Activated B cell treated with CpG ODN at 0.5 μM for 24 hours (primary cell): Measurements from ENCODE around the gene DCBLD2. TPM values are rescaled to one million over a fixed set of nuclear protein-coding genes. Genes with fewer than 3 reads are reported as not detected.

ENCODE experiments used
- ATAC-seq: fragments of 200-7000 bp; cut with Tn5 transposase; one replicate; pipeline ENCODE4 v1.10.0; 2021; ENCODE audit warnings: low read depth, mild to moderate bottlenecking, moderate library complexity
- CTCF ChIA-PET: fragments of 350-600 bp; sonication (Branson Sonifier 250); formaldehyde crosslinking; loops from one replicate; lab custom pipeline; 2021; ENCODE audit warnings: antibody characterized with exemption; lab: Charles Lee
- POLR2A ChIA-PET: fragments of 350-600 bp; sonication (Branson Sonifier 250); formaldehyde crosslinking; loops from one replicate; lab custom pipeline; 2021; ENCODE audit warnings: antibody characterized with exemption; lab: Charles Lee
- DNase-seq: peaks from one replicate; pipeline ENCODE4 v3.0.0; 2022
- H3K27ac Mint-ChIP-seq: one replicate; pipeline ENCODE4 v1.8.0; 2020; ENCODE audit warnings: mixed read lengths
- H3K27me3 Mint-ChIP-seq: one replicate; pipeline ENCODE4 v1.8.0; 2021; ENCODE audit warnings: mixed read lengths
- H3K36me3 Mint-ChIP-seq: one replicate; pipeline ENCODE4 v1.8.0; 2021; ENCODE audit warnings: low read depth, mixed read lengths
- H3K4me1 Mint-ChIP-seq: one replicate; pipeline ENCODE4 v1.8.0; 2021; ENCODE audit warnings: mixed read lengths
- H3K4me3 Mint-ChIP-seq: one replicate; pipeline ENCODE4 v1.8.0; 2020; ENCODE audit warnings: mild to moderate bottlenecking, mixed read lengths
- H3K9me3 Mint-ChIP-seq: one replicate; pipeline ENCODE4 v1.8.0; 2020; ENCODE audit warnings: mixed read lengths
- CTCF ChIP-seq: fragments of 200-600 bp; IDR thresholded peaks from one replicate; pipeline ENCODE4 v1.8.0; 2022; ENCODE audit warnings: antibody characterized with exemption, mild to moderate bottlenecking
- intact Hi-C: fragments of 100-400 bp; cut with micrococcal nuclease; formaldehyde crosslinking; loops from one replicate; pipeline ENCODE4 v1.15.1; 2024
- total RNA-seq: library from RNA; stranded (reverse); gene quantifications from 2 replicates; pipeline ENCODE4 v1.2.3, GENCODE V29; 2022

The DCBLD2 gene
- total RNA-seq, 1 donor from 2014 or later = 0.95 TPM

- POLR2A ChIA-PET = no interaction called here
- ATAC-seq = no peak
- CTCF ChIA-PET = no interaction called here
Measured at GRCh38 chr3:98777286-98777685, 124.2 kb downstream of the DCBLD2 start.

GRCh38 chr3:98776140-98776493 lies 125.4 kb downstream of the DCBLD2 start:
- no peak for ATAC-seq
- intact Hi-C loops = no loop called here
- TF ChIP-seq CTCF = no peak
- no peaks in the 10 kb centered on the region for H3K9me3 Mint-ChIP-seq
- ChIA-PET POLR2A (no interaction called here), CTCF (no interaction called here)
- no peaks in the 10 kb centered on the region for H3K27me3 Mint-ChIP-seq
- H3K4me1 Mint-ChIP-seq = no peaks in the 10 kb centered on the region
- no peak overlapping the region for H3K27ac Mint-ChIP-seq
- H3K36me3 Mint-ChIP-seq = no peaks in the 10 kb centered on the region
- no peak for DNase-seq
- no peak overlapping the region for H3K4me3 Mint-ChIP-seq

More at GRCh38 chr3:98777286-98777685, 124.2 kb downstream of the DCBLD2 start:
- no peaks in the 10 kb centered on the region for H3K36me3 Mint-ChIP-seq
- H3K27ac Mint-ChIP-seq = no peak overlapping the region
- no peak for TF ChIP-seq CTCF
- no peaks in the 10 kb centered on the region for H3K27me3 Mint-ChIP-seq
- H3K4me1 Mint-ChIP-seq = no peaks in the 10 kb centered on the region
- DNase-seq = no peak
- intact Hi-C loops = no loop called here
- no peaks in the 10 kb centered on the region for H3K9me3 Mint-ChIP-seq
- H3K4me3 Mint-ChIP-seq = no peak overlapping the region

GRCh38 chr3:98775459-98776139 lies 125.9 kb downstream of the DCBLD2 start:
- no peak overlapping the region for H3K4me3 Mint-ChIP-seq
- H3K36me3 Mint-ChIP-seq = no peaks in the 10 kb centered on the region
- POLR2A ChIA-PET = no interaction called here
- intact Hi-C loops = no loop called here
- no peaks in the 10 kb centered on the region for H3K27me3 Mint-ChIP-seq
- no peak for DNase-seq
- no peaks in the 10 kb centered on the region for H3K4me1 Mint-ChIP-seq
- H3K9me3 Mint-ChIP-seq = no peaks in the 10 kb centered on the region
- H3K27ac Mint-ChIP-seq = no peak overlapping the region
- CTCF ChIA-PET = no interaction called here
- ATAC-seq = no peak
- no peak for TF ChIP-seq CTCF

- no peak for TF ChIP-seq CTCF
- ChIA-PET POLR2A (no interaction called here), CTCF (no interaction called here)
- Mint-ChIP-seq H3K4me3 (no peak overlapping the region), H3K36me3 (no peaks in the 10 kb centered on the region), H3K27me3 (peaks cover 2% of the 10 kb centered on the region), H3K4me1 (no peaks in the 10 kb centered on the region), H3K27ac (no peak overlapping the region), H3K9me3 (no peaks in the 10 kb centered on the region)
- intact Hi-C loops = no loop called here
- DNase-seq = no peak
- no peak for ATAC-seq
Measured at GRCh38 chr3:98772022-98772421, 129.5 kb downstream of the DCBLD2 start.

- TF ChIP-seq CTCF = no peak
- Mint-ChIP-seq H3K4me3 (no peak overlapping the region), H3K27me3 (peaks cover 2% of the 10 kb centered on the region), H3K27ac (no peak overlapping the region), H3K4me1 (no peaks in the 10 kb centered on the region), H3K36me3 (no peaks in the 10 kb centered on the region), H3K9me3 (no peaks in the 10 kb centered on the region)
- POLR2A ChIA-PET = no interaction called here
- CTCF ChIA-PET = no interaction called here
- intact Hi-C loops = no loop called here
- no peak for DNase-seq
- ATAC-seq = no peak
Measured at GRCh38 chr3:98770261-98771039, 131.0 kb downstream of the DCBLD2 start.
